Activated B cell treated with CpG ODN at 0.5 μM for 24 hours (primary cell): ENCODE measurements around the gene U2AF1. TPM values are rescaled to one million over a fixed set of nuclear protein-coding genes. Genes with fewer than 3 reads are reported as not detected.
"Not testable (repeated sequence)": the region's sequence is repeated elsewhere in the genome, so short reads cannot be mapped to it uniquely, and the experiment has no call there.

Experiments used
- ATAC-seq: fragments of 200-7000 bp; cut with Tn5 transposase; one replicate; pipeline ENCODE4 v1.10.0; 2021; ENCODE audit warnings: low read depth, mild to moderate bottlenecking, moderate library complexity
- CTCF ChIA-PET: fragments of 350-600 bp; sonication (Branson Sonifier 250); formaldehyde crosslinking; loops from one replicate; lab custom pipeline; 2021; ENCODE audit warnings: antibody characterized with exemption; lab: Charles Lee
- POLR2A ChIA-PET: fragments of 350-600 bp; sonication (Branson Sonifier 250); formaldehyde crosslinking; loops from one replicate; lab custom pipeline; 2021; ENCODE audit warnings: antibody characterized with exemption; lab: Charles Lee
- DNase-seq: peaks from one replicate; pipeline ENCODE4 v3.0.0; 2022
- H3K27ac Mint-ChIP-seq: one replicate; pipeline ENCODE4 v1.8.0; 2020; ENCODE audit warnings: mixed read lengths
- H3K27me3 Mint-ChIP-seq: one replicate; pipeline ENCODE4 v1.8.0; 2021; ENCODE audit warnings: mixed read lengths
- H3K36me3 Mint-ChIP-seq: one replicate; pipeline ENCODE4 v1.8.0; 2021; ENCODE audit warnings: low read depth, mixed read lengths
- H3K4me1 Mint-ChIP-seq: one replicate; pipeline ENCODE4 v1.8.0; 2021; ENCODE audit warnings: mixed read lengths
- H3K4me3 Mint-ChIP-seq: one replicate; pipeline ENCODE4 v1.8.0; 2020; ENCODE audit warnings: mild to moderate bottlenecking, mixed read lengths
- H3K9me3 Mint-ChIP-seq: one replicate; pipeline ENCODE4 v1.8.0; 2020; ENCODE audit warnings: mixed read lengths
- intact Hi-C: fragments of 100-400 bp; cut with micrococcal nuclease; formaldehyde crosslinking; loops from one replicate; pipeline ENCODE4 v1.15.1; 2024
- total RNA-seq: library from RNA; stranded (reverse); gene quantifications from 2 replicates; pipeline ENCODE4 v1.2.3, GENCODE V29; 2022

U2AF1 gene
- total RNA-seq, 1 donor from 2014 or later, result 80.6 TPM

DNA sequence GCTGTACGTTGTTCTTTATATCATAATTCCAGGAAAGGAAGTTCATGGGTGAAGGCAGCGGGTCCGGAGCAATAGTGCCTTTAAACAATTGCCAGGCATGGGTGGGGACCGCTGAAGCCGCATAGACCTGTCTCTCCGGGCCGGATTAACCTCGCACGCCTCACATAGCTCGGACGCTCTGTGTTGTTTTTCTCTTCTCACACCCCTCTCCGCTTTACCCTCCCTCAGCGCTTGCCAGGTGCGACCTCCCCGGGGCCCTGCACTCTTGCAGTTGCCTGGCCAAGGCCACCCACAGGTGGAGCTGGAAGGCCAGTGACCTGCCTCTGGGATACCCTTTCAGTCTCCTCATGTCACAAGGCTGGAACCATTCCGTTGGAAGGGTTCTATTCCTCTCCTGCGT lies 807 bp upstream of the U2AF1 start:
- H3K4me1 Mint-ChIP-seq, CTCF ChIA-PET, H3K27ac Mint-ChIP-seq, H3K27me3 Mint-ChIP-seq, POLR2A ChIA-PET, ATAC-seq, H3K36me3 Mint-ChIP-seq, H3K4me3 Mint-ChIP-seq, intact Hi-C loops, H3K9me3 Mint-ChIP-seq, DNase-seq: not testable (repeated sequence)

DNA sequence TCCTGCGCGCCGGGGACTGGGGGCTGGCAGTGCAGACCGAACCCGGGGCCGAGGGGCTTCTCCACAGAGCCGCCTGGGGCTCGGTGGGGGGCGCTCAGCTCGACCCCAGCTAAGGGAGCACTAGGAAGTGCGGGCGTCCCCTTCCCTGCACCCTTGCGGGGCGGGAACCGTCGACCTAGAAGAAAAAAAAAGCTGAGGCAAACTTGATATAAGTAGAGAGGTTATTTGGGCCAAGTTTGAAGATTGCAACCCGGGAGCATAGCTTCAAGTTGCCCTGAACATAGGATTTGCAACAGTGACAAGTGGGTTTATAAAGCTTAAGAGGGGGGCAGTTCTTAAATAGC lies 396 bp upstream of the U2AF1 start:
- intact Hi-C loops, H3K4me3 Mint-ChIP-seq, DNase-seq, H3K4me1 Mint-ChIP-seq, H3K36me3 Mint-ChIP-seq, H3K27ac Mint-ChIP-seq, H3K9me3 Mint-ChIP-seq, ATAC-seq, H3K27me3 Mint-ChIP-seq, CTCF ChIA-PET, POLR2A ChIA-PET: not testable (repeated sequence)

DNA sequence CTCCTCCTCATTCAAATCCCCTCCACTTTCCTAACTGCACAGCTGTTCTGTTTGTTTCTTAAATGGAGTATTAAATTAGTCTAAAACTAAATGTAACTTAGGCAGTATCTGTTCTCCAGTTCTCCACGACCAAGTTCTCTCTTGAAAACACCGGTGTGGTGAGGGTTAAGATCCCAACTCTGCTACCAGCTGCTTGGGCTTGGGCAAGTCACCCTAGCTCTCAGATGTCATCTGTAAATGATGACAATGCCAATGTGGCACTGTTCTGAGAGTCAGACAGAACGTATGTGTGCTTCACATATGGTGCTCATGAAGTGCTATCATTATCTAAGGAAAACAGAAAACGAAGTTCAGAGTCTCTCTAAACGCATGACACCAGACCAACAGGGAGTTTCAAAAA lies 2.7 kb downstream of the U2AF1 start:
- POLR2A ChIA-PET, H3K27ac Mint-ChIP-seq, H3K27me3 Mint-ChIP-seq, H3K4me1 Mint-ChIP-seq, DNase-seq, intact Hi-C loops, H3K4me3 Mint-ChIP-seq, H3K36me3 Mint-ChIP-seq, ATAC-seq, CTCF ChIA-PET, H3K9me3 Mint-ChIP-seq: not testable (repeated sequence)

DNA sequence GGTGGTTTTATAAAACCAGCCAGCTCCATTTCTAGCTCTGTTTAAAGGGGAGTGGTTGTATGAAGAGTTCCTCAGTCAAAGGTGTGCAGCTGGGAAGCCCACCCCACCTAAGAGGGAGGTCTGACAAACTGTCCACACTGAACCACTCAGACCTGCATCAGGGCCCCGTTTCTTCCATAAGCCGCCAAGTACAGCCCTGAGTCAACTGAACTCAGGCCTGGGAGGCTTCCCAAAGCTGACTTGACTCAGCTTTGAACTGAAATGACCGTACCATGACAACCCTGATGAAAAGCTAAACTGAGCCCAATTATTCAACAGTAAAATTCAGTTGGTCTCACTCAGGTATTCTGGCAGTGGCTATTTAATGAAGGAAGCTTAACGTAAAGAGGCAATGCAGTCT lies 5.1 kb downstream of the U2AF1 start:
- H3K4me1 Mint-ChIP-seq, H3K27ac Mint-ChIP-seq, H3K4me3 Mint-ChIP-seq, intact Hi-C loops, H3K27me3 Mint-ChIP-seq, POLR2A ChIA-PET, ATAC-seq, H3K9me3 Mint-ChIP-seq, H3K36me3 Mint-ChIP-seq, CTCF ChIA-PET, DNase-seq: not testable (repeated sequence)

DNA sequence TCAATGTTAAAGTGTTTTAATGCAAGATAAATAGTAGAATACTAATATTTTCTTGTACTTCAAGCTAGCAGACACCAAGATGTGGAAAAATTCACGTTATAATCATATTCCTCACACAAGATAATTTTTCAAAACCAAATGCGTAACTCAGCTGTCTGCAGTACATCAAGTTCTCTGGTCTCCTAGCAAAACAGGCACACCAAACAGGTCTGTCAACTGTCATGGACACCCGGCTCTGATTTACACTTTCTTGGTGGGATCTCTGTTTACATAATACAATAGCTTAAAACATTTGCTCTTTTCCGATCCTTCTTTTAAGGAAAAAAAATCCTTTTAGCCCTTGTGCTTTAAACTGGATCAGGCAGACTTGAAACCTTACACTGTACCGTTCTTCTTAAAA lies 5.7 kb downstream of the U2AF1 start:
- H3K4me1 Mint-ChIP-seq, H3K27ac Mint-ChIP-seq, ATAC-seq, H3K36me3 Mint-ChIP-seq, H3K4me3 Mint-ChIP-seq, intact Hi-C loops, POLR2A ChIA-PET, DNase-seq, H3K9me3 Mint-ChIP-seq, CTCF ChIA-PET, H3K27me3 Mint-ChIP-seq: not testable (repeated sequence)

DNA sequence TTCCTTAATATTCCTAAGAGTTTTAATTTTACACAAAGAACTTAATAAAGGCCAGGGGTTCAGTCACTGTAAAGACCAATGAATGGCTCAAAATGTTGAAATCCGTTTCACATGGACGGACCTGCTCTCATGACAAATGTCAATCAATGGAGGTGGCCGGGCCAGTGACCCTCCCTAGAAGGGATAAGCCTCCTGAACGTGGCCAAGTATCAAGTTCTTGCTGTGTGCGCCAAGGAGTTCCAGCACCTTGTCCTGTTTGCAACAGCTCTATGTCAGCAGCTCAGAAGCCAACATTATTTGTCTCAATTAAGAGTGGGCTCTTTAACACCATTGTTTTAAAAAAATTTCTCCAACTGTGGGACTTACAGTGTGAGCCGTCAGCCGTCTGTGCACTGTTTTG lies 6.4 kb downstream of the U2AF1 start:
- POLR2A ChIA-PET, H3K27ac Mint-ChIP-seq, H3K9me3 Mint-ChIP-seq, DNase-seq, H3K27me3 Mint-ChIP-seq, ATAC-seq, CTCF ChIA-PET, H3K36me3 Mint-ChIP-seq, H3K4me3 Mint-ChIP-seq, H3K4me1 Mint-ChIP-seq, intact Hi-C loops: not testable (repeated sequence)

DNA sequence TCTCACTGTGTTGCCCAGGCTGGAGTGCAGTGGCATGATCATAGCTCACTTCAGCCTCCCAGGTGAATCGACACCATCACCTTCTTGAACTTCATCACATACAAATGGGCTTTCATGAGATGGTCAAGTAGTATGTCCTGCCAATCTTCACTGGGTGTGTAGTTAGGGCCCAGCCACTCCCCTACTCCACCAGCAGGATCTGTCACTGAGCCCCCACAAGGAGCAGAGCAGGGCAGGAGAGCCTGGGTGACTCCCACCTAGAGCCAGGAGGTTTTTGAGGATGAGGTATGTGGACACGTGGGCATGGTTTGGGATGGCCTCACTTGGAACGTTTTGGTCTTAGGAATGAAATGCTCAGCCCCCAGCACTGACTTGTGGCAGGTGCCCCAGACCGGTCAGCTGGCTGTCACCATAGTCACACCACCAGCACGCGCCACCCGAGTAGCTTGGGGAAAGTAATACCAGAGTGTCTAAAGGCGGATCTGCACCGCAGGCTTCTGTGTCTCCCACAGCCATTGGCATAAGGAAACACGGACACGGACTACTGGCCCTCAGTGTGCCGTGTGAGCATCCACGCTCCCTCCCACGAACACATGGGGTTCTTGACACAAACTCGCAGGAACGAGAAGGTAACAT lies 15.3 kb downstream of the U2AF1 start:
- POLR2A ChIA-PET, intact Hi-C loops, H3K27me3 Mint-ChIP-seq, H3K4me3 Mint-ChIP-seq, H3K27ac Mint-ChIP-seq, CTCF ChIA-PET, H3K9me3 Mint-ChIP-seq, H3K36me3 Mint-ChIP-seq, DNase-seq, H3K4me1 Mint-ChIP-seq, ATAC-seq: not testable (repeated sequence)

DNA sequence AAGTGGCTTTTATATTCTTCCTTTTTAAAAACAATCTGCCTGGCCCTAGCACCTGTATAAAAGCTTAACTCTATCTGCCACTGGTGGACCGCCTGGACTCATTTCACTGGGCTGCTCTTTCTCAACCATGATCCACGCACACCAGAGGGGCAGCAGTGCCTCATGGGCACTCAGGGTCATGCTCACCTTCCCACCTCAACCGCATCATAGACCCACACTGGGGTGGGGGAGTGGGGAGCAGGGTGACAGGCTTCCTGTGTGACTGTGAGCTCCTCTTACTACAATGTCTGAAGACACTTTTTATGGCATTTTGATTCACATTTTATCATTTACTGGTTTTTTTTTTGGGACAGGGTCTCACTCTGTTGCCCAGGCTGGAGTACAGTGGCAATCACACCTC lies 16.4 kb downstream of the U2AF1 start:
- H3K9me3 Mint-ChIP-seq, H3K27ac Mint-ChIP-seq, H3K27me3 Mint-ChIP-seq, ATAC-seq, H3K36me3 Mint-ChIP-seq, H3K4me1 Mint-ChIP-seq, H3K4me3 Mint-ChIP-seq, DNase-seq, POLR2A ChIA-PET, intact Hi-C loops, CTCF ChIA-PET: not testable (repeated sequence)

DNA sequence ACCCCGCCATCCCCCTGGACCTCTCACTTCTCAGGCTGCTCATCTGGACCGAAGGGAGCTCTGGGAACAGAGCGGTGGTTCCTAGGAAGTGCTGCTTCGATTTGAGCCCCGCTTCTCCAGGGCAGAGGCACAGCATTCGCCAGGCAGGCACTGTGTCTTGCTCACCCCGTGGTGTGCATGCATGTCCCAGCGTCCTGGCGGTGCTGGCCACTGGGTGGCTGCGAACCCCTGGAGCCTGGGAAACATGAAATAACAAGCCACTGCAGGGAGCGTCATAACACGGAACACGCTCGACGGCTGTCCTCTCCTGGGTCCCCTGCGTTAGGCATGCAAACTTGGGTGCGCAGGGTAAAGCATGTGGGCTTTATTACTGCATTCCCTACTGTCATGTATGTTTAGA lies 17.9 kb downstream of the U2AF1 start:
- DNase-seq, H3K4me3 Mint-ChIP-seq, H3K9me3 Mint-ChIP-seq, POLR2A ChIA-PET, intact Hi-C loops, H3K4me1 Mint-ChIP-seq, CTCF ChIA-PET, H3K27ac Mint-ChIP-seq, ATAC-seq, H3K27me3 Mint-ChIP-seq, H3K36me3 Mint-ChIP-seq: not testable (repeated sequence)

DNA sequence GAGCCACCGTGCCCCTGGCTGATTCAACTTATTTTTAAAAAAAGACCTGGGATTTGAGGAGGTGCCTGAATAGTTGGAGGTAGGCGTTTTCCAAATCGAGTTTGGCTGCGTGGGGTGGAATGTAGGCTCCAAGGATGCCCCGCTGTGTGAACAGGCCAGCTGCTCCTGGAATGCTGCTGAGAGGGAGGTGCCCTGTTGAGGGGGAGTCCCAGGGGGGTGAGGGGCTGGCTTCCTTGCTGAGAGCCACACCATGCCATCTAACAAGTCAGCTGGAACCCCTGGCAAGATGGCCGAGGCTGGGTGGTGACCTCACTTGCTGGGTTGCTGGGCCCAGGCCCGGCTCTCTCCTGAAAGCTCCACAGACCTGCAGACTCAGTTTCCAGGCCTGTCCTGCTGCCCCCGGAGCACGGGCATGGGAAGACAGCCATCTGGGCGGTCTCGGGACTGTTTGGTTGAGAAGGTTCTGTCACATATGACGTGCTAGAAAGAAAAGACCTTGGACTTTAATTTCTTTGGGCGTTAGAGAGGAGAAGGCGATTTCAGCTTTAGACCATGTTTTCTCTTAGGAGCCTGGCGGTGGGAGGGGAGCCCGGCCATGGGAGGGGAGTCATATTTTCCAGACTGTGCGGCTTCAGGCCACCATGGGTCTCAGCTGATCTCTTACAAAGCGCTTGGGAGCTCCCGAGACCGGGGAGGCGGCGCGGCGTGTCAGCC lies 24.6 kb downstream of the U2AF1 start:
- CTCF ChIA-PET, H3K4me3 Mint-ChIP-seq, H3K27me3 Mint-ChIP-seq, H3K9me3 Mint-ChIP-seq, intact Hi-C loops, POLR2A ChIA-PET, DNase-seq, H3K27ac Mint-ChIP-seq, H3K4me1 Mint-ChIP-seq, H3K36me3 Mint-ChIP-seq, ATAC-seq: not testable (repeated sequence)

DNA sequence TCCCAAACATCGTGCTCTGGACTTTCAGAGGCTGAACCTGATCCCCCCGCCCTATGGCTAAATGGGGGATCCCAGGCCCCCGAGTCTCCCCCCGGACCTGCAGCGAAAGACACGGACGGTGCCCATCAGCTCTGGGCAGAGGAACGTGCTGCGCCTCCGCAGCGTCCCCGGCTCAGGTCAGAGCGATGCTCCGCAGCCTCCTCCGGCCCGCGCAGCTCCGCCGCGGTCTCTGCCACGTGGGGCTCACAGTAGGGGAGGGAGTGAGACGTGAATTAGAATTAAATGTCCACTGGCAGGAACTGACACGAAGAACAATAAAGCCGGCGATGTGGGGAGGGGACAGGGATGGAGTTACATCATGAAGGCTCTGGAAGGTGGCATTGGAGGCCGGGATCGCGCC lies 30.7 kb downstream of the U2AF1 start:
- H3K9me3 Mint-ChIP-seq, H3K27ac Mint-ChIP-seq, H3K27me3 Mint-ChIP-seq, H3K4me1 Mint-ChIP-seq, CTCF ChIA-PET, H3K36me3 Mint-ChIP-seq, H3K4me3 Mint-ChIP-seq, DNase-seq, POLR2A ChIA-PET, intact Hi-C loops: not testable (repeated sequence)
- peak; percentile 45 for ATAC-seq

DNA sequence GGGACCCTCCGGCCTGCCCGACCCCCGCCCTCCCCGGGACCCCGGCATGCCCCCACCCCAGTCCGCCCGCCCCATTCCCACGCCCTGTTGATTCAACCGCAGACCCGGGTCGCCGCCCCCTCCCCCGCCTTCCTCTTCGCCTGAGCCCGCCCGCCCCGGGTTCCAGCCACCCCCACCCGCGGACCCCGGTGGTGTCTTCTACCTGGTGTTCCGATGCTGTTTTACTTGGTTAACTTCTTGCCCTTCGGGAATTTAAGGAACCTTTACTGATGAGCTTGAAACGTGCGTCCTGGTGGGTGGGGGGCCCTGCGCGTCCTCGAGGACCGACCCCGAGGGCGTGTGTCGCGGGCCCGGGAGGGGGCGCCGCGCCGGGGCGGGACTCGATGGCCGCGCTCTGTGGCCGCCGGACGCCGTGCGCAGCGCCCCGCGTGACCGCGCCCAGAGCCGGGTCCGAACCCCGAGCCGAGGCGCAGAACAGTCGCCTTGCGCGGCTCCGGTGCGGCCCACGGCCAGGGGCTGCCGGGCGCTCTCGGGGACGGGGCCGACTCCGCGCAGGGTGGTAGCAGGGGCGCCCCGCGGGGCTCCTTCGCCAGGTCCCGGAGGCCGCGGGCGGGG lies 31.2 kb downstream of the U2AF1 start:
- H3K36me3 Mint-ChIP-seq, POLR2A ChIA-PET, H3K4me3 Mint-ChIP-seq, intact Hi-C loops, H3K27ac Mint-ChIP-seq, DNase-seq, H3K27me3 Mint-ChIP-seq, H3K4me1 Mint-ChIP-seq, H3K9me3 Mint-ChIP-seq, CTCF ChIA-PET: not testable (repeated sequence)
- ATAC-seq, result peak; percentile 40
